DOHH2 (cell line): Measurements from ENCODE around the gene ITGBL1.

Experiments used
- H3F3A ChIP-seq: fragments of 200-600 bp; sonication (generic), shearing (Covaris generic); 2 replicates; pipeline ENCODE4 v1.6.0; 2016; ENCODE audit warnings: antibody characterized with exemption, mild to moderate bottlenecking; ENCODE audit not compliant: control insufficient read depth, insufficient read depth
- H3K27ac ChIP-seq: fragments of 200-600 bp; sonication (generic); 2 replicates; pipeline ENCODE4 v1.5.1; 2014; ENCODE audit warnings: low read depth, mild to moderate bottlenecking, low read length, moderate library complexity
- H3K27me3 ChIP-seq: fragments of 200-600 bp; sonication (generic); 2 replicates; pipeline ENCODE4 v1.6.1; 2014; ENCODE audit warnings: mild to moderate bottlenecking, low read length, mixed read lengths; ENCODE audit not compliant: control insufficient read depth
- H3K36me3 ChIP-seq: fragments of 200-600 bp; sonication (generic); 2 replicates; pipeline ENCODE4 v1.6.1; 2014; ENCODE audit warnings: mild to moderate bottlenecking, low read length, moderate library complexity, mixed read lengths; ENCODE audit not compliant: control insufficient read depth
- H3K4me1 ChIP-seq: fragments of 200-600 bp; sonication (generic); 2 replicates; pipeline ENCODE4 v1.6.1; 2014; ENCODE audit warnings: mild to moderate bottlenecking, low read length, mixed read lengths; ENCODE audit not compliant: control insufficient read depth
- H3K4me2 ChIP-seq: fragments of 200-600 bp; sonication (generic); 2 replicates; pipeline ENCODE4 v1.6.0; 2014; ENCODE audit warnings: mild to moderate bottlenecking, low read length, moderate library complexity
- H3K4me3 ChIP-seq: fragments of 200-600 bp; sonication (generic); 2 replicates; pipeline ENCODE4 v1.5.1; 2014; ENCODE audit warnings: mild to moderate bottlenecking, low read length, mixed read lengths
- H3K79me2 ChIP-seq: fragments of 200-600 bp; sonication (generic); 2 replicates; pipeline ENCODE4 v1.6.1; 2014; ENCODE audit warnings: mild to moderate bottlenecking, low read length, mixed read lengths; ENCODE audit not compliant: control insufficient read depth
- H3K9me2 ChIP-seq: fragments of 200-600 bp; sonication (generic); replicated peaks from 2 replicates; pipeline ENCODE4 v1.6.1; 2014; ENCODE audit warnings: mild to moderate bottlenecking, low read length, mixed read lengths; ENCODE audit not compliant: control insufficient read depth
- H3K9me3 ChIP-seq: fragments of 200-600 bp; sonication (generic); 2 replicates; pipeline ENCODE4 v1.6.1; 2014; ENCODE audit warnings: antibody characterized with exemption, low read length, mixed read lengths; ENCODE audit not compliant: control insufficient read depth, insufficient read depth
- H4K20me1 ChIP-seq: fragments of 200-600 bp; sonication (generic); 2 replicates; pipeline ENCODE4 v1.6.0; 2014; ENCODE audit warnings: low read depth, mild to moderate bottlenecking, antibody characterized with exemption, low read length, moderate library complexity; ENCODE audit not compliant: control insufficient read depth, insufficient read depth
- CTCF ChIP-seq: fragments of 200-600 bp; sonication (generic); IDR thresholded peaks from one replicate; pipeline ENCODE4 v1.5.1; 2014; ENCODE audit warnings: antibody characterized with exemption, mild to moderate bottlenecking, low read depth, low read length; ENCODE audit not compliant: poor library complexity, severe bottlenecking
- EZH2phosphoT487 ChIP-seq: fragments of 200-600 bp; sonication (generic); IDR thresholded peaks from 2 replicates; pipeline ENCODE4 v1.6.1; 2017; ENCODE audit warnings: borderline replicate concordance, mild to moderate bottlenecking, antibody characterized with exemption, low read length, moderate library complexity, mixed read lengths

The ITGBL1 gene

GRCh38 chr13:101423872-101424271 is 28.6 kb upstream of the ITGBL1 start:
- Histone ChIP-seq H3F3A (no peaks in the 10 kb centered on the region), H3K79me2 (no peaks in the 10 kb centered on the region), H3K4me2 (no peak overlapping the region), H3K36me3 (no peaks in the 10 kb centered on the region), H3K9me2 (no peaks in the 10 kb centered on the region), H3K4me1 (no peaks in the 10 kb centered on the region), H3K27ac (no peak overlapping the region), H3K27me3 (no peaks in the 10 kb centered on the region), H3K9me3 (no peaks in the 10 kb centered on the region), H3K4me3 (no peak overlapping the region), H4K20me1 (no peaks in the 10 kb centered on the region)
- TF ChIP-seq CTCF, result no peak
- no peak for TF ChIP-seq EZH2phosphoT487

GRCh38 chr13:101424381-101425155 is 27.9 kb upstream of the ITGBL1 start:
- Histone ChIP-seq H3K36me3 (no peaks in the 10 kb centered on the region), H3K4me2 (no peak overlapping the region), H3K9me3 (no peaks in the 10 kb centered on the region), H3K9me2 (no peaks in the 10 kb centered on the region), H3F3A (no peaks in the 10 kb centered on the region), H3K27ac (no peak overlapping the region), H3K79me2 (no peaks in the 10 kb centered on the region), H4K20me1 (no peaks in the 10 kb centered on the region), H3K4me3 (no peak overlapping the region), H3K27me3 (no peaks in the 10 kb centered on the region), H3K4me1 (no peaks in the 10 kb centered on the region)
- TF ChIP-seq EZH2phosphoT487 (no peak), CTCF (no peak)

- TF ChIP-seq EZH2phosphoT487, result no peak
- TF ChIP-seq CTCF, result no peak
- Histone ChIP-seq H3K9me2 (no peaks in the 10 kb centered on the region), H3K4me3 (no peak overlapping the region), H3K27ac (no peak overlapping the region), H3F3A (no peaks in the 10 kb centered on the region), H3K27me3 (no peaks in the 10 kb centered on the region), H3K4me2 (no peak overlapping the region), H3K4me1 (no peaks in the 10 kb centered on the region), H3K79me2 (no peaks in the 10 kb centered on the region), H3K9me3 (no peaks in the 10 kb centered on the region), H4K20me1 (no peaks in the 10 kb centered on the region), H3K36me3 (no peaks in the 10 kb centered on the region)
Measured at GRCh38 chr13:101425156-101425471, 27.4 kb upstream of the ITGBL1 start.
